Subcutaneous adipose tissue (tissue), 4 donors: ENCODE measurements around the gene ELAC1. TPM values are rescaled to one million over a fixed set of nuclear protein-coding genes. Genes with fewer than 3 reads are reported as not detected.

Source experiments
- CTCF ChIP-seq: fragments of 450-650 bp; IDR thresholded peaks from one replicate; pipeline ENCODE4 v1.5.1; 2016; ENCODE audit warnings: low read depth, mild to moderate bottlenecking, control low read depth, antibody characterized with exemption, moderate library complexity
- total RNA-seq, 4 donors: library from RNA; depleted of rRNA; stranded (reverse); fragments of >200 nt; gene quantifications; one replicate each; pipeline ENCODE4 v1.1.0, GENCODE V29; 2016

ELAC1 gene
- total RNA-seq, 4 donors from 2014 or later: 4.4 to 11.0 (median 4.9) TPM

- TF ChIP-seq CTCF: no peak
Observed at GRCh38 chr18:50953822-50954221, 14.0 kb upstream of the ELAC1 start.

GRCh38 chr18:50955253-50955652 lies 12.6 kb upstream of the ELAC1 start:
- no peak for TF ChIP-seq CTCF

GRCh38 chr18:50956116-50956515 lies 11.7 kb upstream of the ELAC1 start:
- TF ChIP-seq CTCF: no peak

GRCh38 chr18:50961974-50962373 lies 5.9 kb upstream of the ELAC1 start:
- TF ChIP-seq CTCF: no peak

- no peak for TF ChIP-seq CTCF
Observed at GRCh38 chr18:50969448-50969847, 1.6 kb downstream of the ELAC1 start.

- no peak for TF ChIP-seq CTCF
Observed at GRCh38 chr18:50970006-50970405, 2.2 kb downstream of the ELAC1 start.

- TF ChIP-seq CTCF: no peak
Observed at GRCh38 chr18:50973367-50974126, 5.7 kb downstream of the ELAC1 start.
